HepG2 (cell line): Measurements from ENCODE around the gene MGLL. TPM values are rescaled to one million over a fixed set of nuclear protein-coding genes. Genes with fewer than 3 reads are reported as not detected.

Experiments
- ATAC-seq: fragments of 200-7000 bp; cut with Tn5 transposase; 3 replicates; pipeline ENCODE4 v1.9.1; 2020; ENCODE audit warnings: mild to moderate bottlenecking, moderate library complexity
- BruUV-seq: library from RNA; stranded (reverse); fragments of 400-500 nt; replicated peaks from 2 replicates; lab custom pipeline; 2021; lab: Mats Ljungman, UMichigan
- CTCF ChIA-PET: fragments of 300-600 bp; formaldehyde crosslinking; extraction: SDS; loops from one replicate; lab custom pipeline; 2021; ENCODE audit warnings: low total read pairs, inconsistent platforms, low intra/inter-chr PET ratio; lab: Yijun Ruan, JAX
- POLR2A ChIA-PET: fragments of 350-600 bp; sonication (Branson Sonifier 250); formaldehyde crosslinking; loops from one replicate; lab custom pipeline; 2020; ENCODE audit warnings: antibody characterized with exemption, inconsistent platforms; lab: Yijun Ruan, JAX
- DNase-seq: peaks from one replicate; pipeline ENCODE4 v3.0.0-alpha.2; 2015; ENCODE audit warnings: low spot score
- FAIRE-seq: peaks from 3 replicates; lab custom pipeline; 2011; peaks lifted over from hg19 to GRCh38; lab: Jason Lieb, UNC
- H2AFZ ChIP-seq: one replicate; pipeline ENCODE4 v1.6.1; 2011; ENCODE audit warnings: low read length, inconsistent platforms
- H3K27ac ChIP-seq: fragments of 300-600 bp; 3 replicates; pipeline ENCODE4 v1.8.0; 2011; ENCODE audit warnings: mixed run types, mild to moderate bottlenecking, mixed read lengths, low read length, inconsistent platforms; ENCODE audit not compliant: insufficient read depth; ENCODE audit errors: extremely low read length
- H3K27me3 ChIP-seq, 2 experiments: fragments of 200-600 bp in 1 of 2; 2 replicates in 1 of 2; 3 replicates in 1 of 2; pipeline versions ENCODE4 v1.6.0 to v1.8.0; 2011; ENCODE audit warnings: low read length in 2 of 2, mild to moderate bottlenecking in 2 of 2, moderate library complexity in 2 of 2, inconsistent platforms in 1 of 2; ENCODE audit not compliant: insufficient read depth in 2 of 2, control insufficient read depth in 1 of 2
- H3K36me3 ChIP-seq, 2 experiments: fragments of 200-600 bp in 1 of 2; replicated peaks in 1 of 2; 2 replicates in 1 of 2; 3 replicates in 1 of 2; pipeline versions ENCODE4 v1.5.1 to v1.8.0; 2011; ENCODE audit warnings: low read length in 2 of 2, inconsistent platforms in 1 of 2; ENCODE audit not compliant: insufficient read depth in 2 of 2, control insufficient read depth in 1 of 2
- H3K4me1 ChIP-seq: 2 replicates; pipeline ENCODE4 v1.5.1; 2012; ENCODE audit warnings: low read length, inconsistent platforms; ENCODE audit not compliant: insufficient read depth
- H3K4me2 ChIP-seq: 2 replicates; pipeline ENCODE4 v1.6.0; 2011; ENCODE audit warnings: low read depth, low read length, inconsistent platforms
- H3K4me3 ChIP-seq, 3 experiments: fragments of 200-600 bp in 1 of 3; sonication (generic), shearing (Covaris generic) in 1 of 3; replicated peaks in 1 of 3; 2 replicates each; pipeline ENCODE4 v1.5.1; 2011 to 2016; ENCODE audit warnings: low read length in 3 of 3, inconsistent platforms in 2 of 3, low read depth in 2 of 3, mild to moderate bottlenecking in 2 of 3, control low read depth in 1 of 3, mixed read lengths in 1 of 3; ENCODE audit not compliant: insufficient read depth in 1 of 3
- H3K79me2 ChIP-seq: one replicate; pipeline ENCODE4 v1.6.1; 2011; ENCODE audit warnings: low read length, inconsistent platforms; ENCODE audit not compliant: insufficient read depth
- H3K9ac ChIP-seq: 2 replicates; pipeline ENCODE4 v1.6.0; 2011; ENCODE audit warnings: mild to moderate bottlenecking, low read depth, low read length, inconsistent platforms; ENCODE audit not compliant: insufficient read depth
- H3K9me3 ChIP-seq: 2 replicates; pipeline ENCODE4 v1.5.1; 2012; ENCODE audit warnings: mild to moderate bottlenecking, low read length
- H4K20me1 ChIP-seq: 2 replicates; pipeline ENCODE4 v1.6.0; 2011; ENCODE audit warnings: inconsistent platforms, mild to moderate bottlenecking, low read length, moderate library complexity; ENCODE audit not compliant: insufficient read depth
- BORCS8-MEF2B ChIP-seq: sonication (generic); formaldehyde crosslinking; IDR thresholded peaks from 2 replicates; pipeline ENCODE4 v1.8.0; 2022; ENCODE audit warnings: mild to moderate bottlenecking, missing genetic modification reagents
- GATAD1 ChIP-seq: IDR thresholded peaks from 2 replicates; pipeline ENCODE4 v1.6.1; 2016; ENCODE audit warnings: missing genetic modification reagents, missing compliant biosample characterization
- MAFG ChIP-seq: sonication (generic); formaldehyde crosslinking; IDR thresholded peaks from 2 replicates; pipeline ENCODE4 v1.5.1; 2020; ENCODE audit warnings: mild to moderate bottlenecking, missing genetic modification reagents
- MED8 ChIP-seq: sonication (generic); formaldehyde crosslinking; IDR thresholded peaks from 2 replicates; pipeline ENCODE4 v1.8.1; 2023; ENCODE audit warnings: mild to moderate bottlenecking, missing genetic modification reagents; ENCODE audit not compliant: insufficient replicate concordance
- PHB2 ChIP-seq: fragments of 450-650 bp; IDR thresholded peaks from 2 replicates; pipeline ENCODE4 v1.6.1; 2018; ENCODE audit not compliant: partially characterized antibody
- ZNF460 ChIP-seq: sonication (generic); formaldehyde crosslinking; IDR thresholded peaks from 2 replicates; pipeline ENCODE4 v1.5.1; 2020; ENCODE audit warnings: missing genetic modification reagents, mild to moderate bottlenecking, borderline replicate concordance
- ZSCAN31 ChIP-seq: sonication (generic); formaldehyde crosslinking; IDR thresholded peaks from 2 replicates; pipeline ENCODE4 v1.5.0; 2020; ENCODE audit warnings: low read depth, mild to moderate bottlenecking, missing genetic modification reagents
- WGBS: methylation state at CpG from one replicate; pipeline ENCODE4 v1.1.6; 2017; ENCODE audit warnings: low lambda C conversion rate; 5-methylcytosine and 5-hydroxymethylcytosine counted together
- in situ Hi-C: cut with HindIII; loops from 2 replicates; pipeline ENCODE4 v1.10.0; 2017; ENCODE audit warnings: low pct_unique_long_range_greater_than_20kb; ENCODE audit not compliant: extremely low pct_ligation_motif_present
- intact Hi-C: fragments of 100-400 bp; cut with micrococcal nuclease; formaldehyde crosslinking; loops from one replicate; pipeline ENCODE4 v1.10.0; 2022; ENCODE audit not compliant: unreplicated experiment
- polyA plus RNA-seq, 8 experiments: library from polyadenylated mRNA; depleted of rRNA in 3 of 8; stranded (reverse) in 7 of 8; unstranded in 1 of 8; fragments of >200 nt; fragmentation: Illumina TruSeq in 4 of 8; extraction: Trizol in 4 of 8; gene quantifications; 2 replicates each; pipeline versions ENCODE4 v1.2.1 to v1.2.3, GENCODE V29; 2011 to 2016; ENCODE audit warnings: low read depth in 4 of 8, missing spikeins in 1 of 8, mixed read lengths in 1 of 8; ENCODE audit not compliant: insufficient read depth in 1 of 8
- total RNA-seq, 5 experiments: library from RNA; depleted of rRNA; stranded (reverse); fragments of >200 nt; fragmentation: Illumina TruSeq; extraction: Trizol; gene quantifications; 2 replicates each; pipeline ENCODE4 v1.2.3, GENCODE V29; 2016; ENCODE audit warnings: low read depth in 1 of 5
- TF ChIP-seq, protein P1 (sequence below): sonication (generic); formaldehyde crosslinking; IDR thresholded peaks from 2 replicates; pipeline ENCODE4 v1.4.0; 2020; ENCODE audit warnings: missing genetic modification reagents, borderline replicate concordance
- TF ChIP-seq, protein P2 (sequence below): sonication (generic); formaldehyde crosslinking; IDR thresholded peaks from 2 replicates; pipeline ENCODE4 v1.4.0; 2020; ENCODE audit warnings: missing genetic modification reagents

Gene MGLL
- total and polyA plus RNA-seq, 2 of the 13 experiments (the other 11 are each of a cell fraction or from before 2014, with no cell fraction given), result not detected

DNA sequence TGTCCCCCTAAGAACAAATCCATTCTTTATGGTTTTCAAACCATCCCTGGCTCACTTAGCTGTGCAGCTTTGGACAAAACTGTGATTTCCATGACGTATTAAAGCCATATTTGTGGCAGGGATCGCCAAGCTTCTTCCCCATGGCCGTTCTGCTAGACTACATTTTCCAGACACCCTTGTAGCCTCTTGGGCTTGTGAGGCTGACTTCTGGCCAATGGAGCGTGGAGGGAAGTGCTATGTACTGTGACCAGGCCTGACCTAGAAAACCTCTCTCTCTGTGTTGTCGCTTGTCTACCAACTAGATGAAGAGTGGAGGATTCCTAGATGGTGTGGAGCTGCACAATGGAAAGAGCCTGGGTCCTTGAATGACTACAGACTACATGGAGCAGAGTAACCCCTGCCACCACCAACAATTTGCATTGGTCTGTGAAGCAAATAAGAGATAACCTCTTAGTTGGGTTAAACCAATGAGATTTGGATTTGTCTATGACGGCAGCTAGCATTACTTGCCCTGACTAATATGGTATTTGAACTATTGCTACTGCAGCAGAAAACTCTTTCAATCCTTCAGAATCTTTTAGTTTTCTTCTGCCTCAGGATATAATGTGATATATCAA lies 22.1 kb upstream of the MGLL start:
- no peak for DNase-seq
- no peak for FAIRE-seq
- Histone ChIP-seq H3K27ac (no peak overlapping the region), H2AFZ (no peak overlapping the region), H3K27me3 (peaks cover 0 to 8% of the 10 kb centered on the region in 2 experiments; a peak in 1 of 5 replicates), H4K20me1 (no peaks in the 10 kb centered on the region), H3K4me2 (no peak overlapping the region), H3K4me1 (no peaks in the 10 kb centered on the region), H3K9ac (no peak overlapping the region), H3K9me3 (no peaks in the 10 kb centered on the region), H3K79me2 (no peaks in the 10 kb centered on the region), H3K4me3 (no peak overlapping the region), H3K36me3 (no peaks in the 10 kb centered on the region)
- 74% methylated on average over 5 of the region's 6 CpGs for WGBS
- ChIA-PET POLR2A (no interaction called here), CTCF (no interaction called here)
- no TSS peak for BruUV-seq
- intact Hi-C loops (no loop called here), in situ Hi-C loops (no loop called here)
- ATAC-seq, result no peak
- TF ChIP-seq ZSCAN31 (CRISPR knock-in tag) (no peak), BORCS8-MEF2B (CRISPR knock-in tag) (no peak), MAFG (CRISPR knock-in tag) (no peak), MED8 (CRISPR knock-in tag) (no peak)

DNA sequence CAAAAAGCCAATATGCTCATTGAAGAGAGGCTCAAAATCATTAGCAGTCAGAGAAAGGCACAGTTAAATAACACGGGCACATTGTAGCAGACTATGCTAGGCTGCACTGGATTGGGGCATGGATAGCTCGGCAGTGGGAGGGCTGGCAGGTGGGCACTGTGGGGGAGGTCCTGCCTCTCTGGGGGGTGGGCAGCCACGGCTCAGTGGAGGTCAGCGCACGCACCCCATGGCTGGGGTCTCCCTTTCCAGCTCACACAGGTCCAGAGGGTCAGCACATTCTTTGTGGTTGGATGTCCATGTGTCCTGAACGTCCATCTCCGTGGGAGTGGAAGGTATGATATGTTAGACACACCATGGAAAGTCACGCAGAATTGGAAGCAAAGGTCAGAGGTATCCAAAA lies 18.4 kb upstream of the MGLL start:
- in situ Hi-C loops, result no loop called here
- Histone ChIP-seq H3K4me2 (no peak overlapping the region), H4K20me1 (no peaks in the 10 kb centered on the region), H3K27me3 (no peaks in the 10 kb centered on the region; a peak in 1 of 5 replicates), H3K9me3 (no peaks in the 10 kb centered on the region), H3K4me3 (no peak overlapping the region), H3K9ac (no peak overlapping the region), H3K4me1 (peaks cover 15% of the 10 kb centered on the region), H3K27ac (no peak overlapping the region), H2AFZ (no peak overlapping the region), H3K36me3 (no peaks in the 10 kb centered on the region), H3K79me2 (no peaks in the 10 kb centered on the region)
- no peak for FAIRE-seq
- no peak for DNase-seq
- CTCF ChIA-PET, result no interaction called here
- 29% methylated on average over 4 of the region's 8 CpGs for WGBS
- BruUV-seq, result no TSS peak
- POLR2A ChIA-PET, result no interaction called here
- intact Hi-C loops, result no loop called here
- no peak for ATAC-seq
- no peak for TF ChIP-seq ZNF460 (CRISPR knock-in tag)
- TF ChIP-seq, protein P1, sequence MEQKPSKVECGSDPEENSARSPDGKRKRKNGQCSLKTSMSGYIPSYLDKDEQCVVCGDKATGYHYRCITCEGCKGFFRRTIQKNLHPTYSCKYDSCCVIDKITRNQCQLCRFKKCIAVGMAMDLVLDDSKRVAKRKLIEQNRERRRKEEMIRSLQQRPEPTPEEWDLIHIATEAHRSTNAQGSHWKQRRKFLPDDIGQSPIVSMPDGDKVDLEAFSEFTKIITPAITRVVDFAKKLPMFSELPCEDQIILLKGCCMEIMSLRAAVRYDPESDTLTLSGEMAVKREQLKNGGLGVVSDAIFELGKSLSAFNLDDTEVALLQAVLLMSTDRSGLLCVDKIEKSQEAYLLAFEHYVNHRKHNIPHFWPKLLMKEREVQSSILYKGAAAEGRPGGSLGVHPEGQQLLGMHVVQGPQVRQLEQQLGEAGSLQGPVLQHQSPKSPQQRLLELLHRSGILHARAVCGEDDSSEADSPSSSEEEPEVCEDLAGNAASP (CRISPR knock-in tag), result no peak
- no peak for TF ChIP-seq PHB2
- TF ChIP-seq GATAD1 (CRISPR knock-in tag), result no peak
- TF ChIP-seq, protein P2, sequence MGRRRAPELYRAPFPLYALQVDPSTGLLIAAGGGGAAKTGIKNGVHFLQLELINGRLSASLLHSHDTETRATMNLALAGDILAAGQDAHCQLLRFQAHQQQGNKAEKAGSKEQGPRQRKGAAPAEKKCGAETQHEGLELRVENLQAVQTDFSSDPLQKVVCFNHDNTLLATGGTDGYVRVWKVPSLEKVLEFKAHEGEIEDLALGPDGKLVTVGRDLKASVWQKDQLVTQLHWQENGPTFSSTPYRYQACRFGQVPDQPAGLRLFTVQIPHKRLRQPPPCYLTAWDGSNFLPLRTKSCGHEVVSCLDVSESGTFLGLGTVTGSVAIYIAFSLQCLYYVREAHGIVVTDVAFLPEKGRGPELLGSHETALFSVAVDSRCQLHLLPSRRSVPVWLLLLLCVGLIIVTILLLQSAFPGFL (CRISPR knock-in tag), result no peak
